NCI-H2171 (cell line): ENCODE measurements around the gene RBM18.
A peak's percentile ranks its signal among the peaks of the same experiment; 100 is the strongest.

Experiments used
- DNase-seq: peaks from one replicate; lab custom pipeline; 2025; lab: John Stamatoyannopoulos, UW

The RBM18 gene

DNA sequence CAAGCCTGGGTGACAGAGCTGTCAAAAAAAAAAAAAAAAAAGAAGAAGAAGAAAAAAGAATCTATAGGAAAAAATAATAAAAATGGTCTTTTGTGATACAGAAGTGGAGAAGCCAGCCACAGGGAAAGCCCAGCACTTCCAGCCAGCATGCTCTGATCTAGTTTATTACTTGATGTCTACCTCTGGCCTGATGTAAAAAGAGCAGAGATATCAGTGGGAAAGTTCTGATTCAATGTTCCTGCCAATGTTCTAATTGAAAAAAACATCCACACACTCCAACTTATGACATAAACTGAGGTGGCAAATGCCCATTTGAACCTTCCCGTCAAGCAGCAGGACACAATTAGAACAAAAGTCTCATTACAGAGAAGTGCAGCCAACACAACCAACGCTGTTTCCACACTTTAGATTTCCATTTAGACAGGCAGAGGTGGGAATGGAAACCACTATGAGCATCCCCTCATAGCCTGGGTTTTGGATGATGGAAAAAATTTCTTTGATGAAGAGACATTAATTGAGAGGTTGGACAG is 5.7 kb downstream of the RBM18 start:
- DNase-seq: no peak

DNA sequence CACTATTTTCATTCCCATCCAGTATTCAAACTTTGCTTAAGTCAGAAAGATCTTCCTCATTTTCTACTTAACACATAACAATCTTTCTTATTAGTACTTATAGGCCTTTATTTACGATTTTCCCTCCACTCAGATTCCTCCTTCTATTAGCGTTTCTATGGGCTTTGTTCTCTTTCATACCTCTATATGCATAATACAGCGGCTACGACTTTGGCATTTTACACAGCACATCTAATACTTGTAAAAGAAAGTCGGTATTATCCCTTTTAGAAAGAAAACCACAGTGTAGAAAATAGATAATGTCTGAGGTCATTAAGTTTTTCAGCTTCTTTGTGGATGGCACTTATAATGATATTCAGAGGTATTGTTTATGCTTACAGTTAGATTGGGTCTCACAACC is 8.4 kb downstream of the RBM18 start:
- no peak for DNase-seq

DNA sequence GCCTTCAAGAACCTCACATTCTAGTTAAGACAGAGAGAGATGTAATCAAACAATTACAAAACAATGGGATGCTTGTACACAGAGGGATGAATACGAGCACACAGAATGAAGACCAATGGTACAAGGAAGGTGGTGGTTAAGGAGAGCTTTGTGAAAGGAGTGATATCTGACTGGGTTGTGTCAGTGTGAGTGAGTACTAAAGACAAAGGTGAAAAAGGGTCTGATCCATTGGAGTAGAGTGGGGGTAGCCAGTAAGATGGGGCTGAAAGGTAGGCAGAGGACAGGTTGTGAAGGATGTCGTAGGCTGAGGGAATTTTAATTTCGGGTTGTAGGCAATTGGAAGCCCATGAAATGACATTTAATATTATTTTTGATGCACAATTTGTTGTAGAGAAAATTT is 9.9 kb downstream of the RBM18 start:
- no peak for DNase-seq

DNA sequence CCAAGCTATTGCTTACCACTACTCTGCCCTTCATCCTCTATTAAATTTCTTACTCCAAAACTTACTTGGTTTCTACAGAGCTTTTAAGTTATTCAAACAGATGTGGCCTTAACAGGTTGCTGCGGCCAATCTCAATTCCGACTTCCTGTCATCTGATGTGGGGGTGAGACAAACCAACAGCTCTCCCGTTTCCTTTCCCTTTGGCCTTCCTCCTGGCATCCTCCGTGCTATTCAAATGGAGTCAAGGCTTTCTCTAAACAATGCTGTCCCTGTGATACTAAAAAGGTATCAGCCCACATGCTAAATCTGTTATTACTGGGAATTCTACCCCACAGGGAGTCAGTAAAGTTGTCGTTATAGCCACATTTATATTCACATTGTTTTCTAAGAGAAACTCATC is 11.8 kb downstream of the RBM18 start:
- DNase-seq: no peak

DNA sequence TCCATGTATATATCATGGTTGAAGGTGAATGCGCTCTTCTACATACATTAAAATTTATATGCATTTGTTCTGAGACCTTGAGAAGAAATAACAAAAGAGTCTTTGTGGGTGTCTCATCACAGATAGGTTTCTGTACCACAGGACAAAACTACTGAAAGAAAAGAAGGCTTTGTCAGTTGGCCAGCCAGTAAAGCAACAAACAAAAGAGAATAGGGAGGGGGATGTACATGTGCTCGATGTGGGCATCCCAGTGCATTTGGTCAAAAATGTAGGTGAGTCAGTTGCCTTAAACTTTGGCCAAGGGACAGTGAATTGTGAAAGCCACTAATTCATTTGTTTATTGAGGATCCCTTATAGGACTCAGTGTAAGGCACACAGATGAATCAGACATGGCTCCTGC is 13.3 kb downstream of the RBM18 start:
- DNase-seq: no peak

DNA sequence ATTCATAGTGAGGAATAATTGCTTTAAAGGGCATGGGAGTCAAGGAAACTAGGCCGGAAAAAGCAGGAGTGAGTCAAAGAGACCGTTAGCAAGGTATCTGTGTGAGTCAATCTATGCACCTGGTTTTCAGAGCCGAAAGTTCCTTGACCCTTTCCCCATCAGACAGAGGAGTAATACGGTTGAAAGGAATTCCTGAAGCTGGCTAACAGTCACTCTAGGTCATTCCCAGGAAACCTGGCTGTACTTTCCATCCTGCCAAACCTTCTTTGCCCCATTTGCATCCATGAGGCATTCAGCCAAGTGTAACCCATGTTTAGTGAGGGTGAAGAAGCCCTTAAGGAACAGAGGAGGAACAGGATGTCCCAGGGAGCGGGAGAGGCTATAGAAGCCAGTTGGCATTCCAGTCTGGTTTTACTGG is 16.2 kb downstream of the RBM18 start:
- DNase-seq: no peak

DNA sequence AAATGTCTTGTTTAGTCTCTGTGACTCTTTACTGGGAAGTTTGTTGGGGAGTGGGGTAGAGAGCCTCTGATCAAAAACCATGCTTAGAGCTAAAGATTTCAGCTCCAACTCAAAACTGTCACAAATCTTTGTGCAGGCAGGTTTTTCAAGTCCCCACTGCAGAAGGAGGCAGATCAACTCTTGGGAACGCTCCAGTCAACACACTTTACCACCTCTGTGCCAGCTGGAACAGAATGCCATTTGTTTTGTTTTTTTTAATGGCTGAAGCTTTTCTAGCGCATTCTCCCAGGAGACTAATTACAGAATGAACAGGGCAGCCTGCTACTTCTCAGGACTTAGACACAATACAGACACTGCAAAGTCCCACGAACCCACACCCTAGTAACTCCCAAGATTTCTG is 18.0 kb downstream of the RBM18 start:
- peak; percentile 6 for DNase-seq

DNA sequence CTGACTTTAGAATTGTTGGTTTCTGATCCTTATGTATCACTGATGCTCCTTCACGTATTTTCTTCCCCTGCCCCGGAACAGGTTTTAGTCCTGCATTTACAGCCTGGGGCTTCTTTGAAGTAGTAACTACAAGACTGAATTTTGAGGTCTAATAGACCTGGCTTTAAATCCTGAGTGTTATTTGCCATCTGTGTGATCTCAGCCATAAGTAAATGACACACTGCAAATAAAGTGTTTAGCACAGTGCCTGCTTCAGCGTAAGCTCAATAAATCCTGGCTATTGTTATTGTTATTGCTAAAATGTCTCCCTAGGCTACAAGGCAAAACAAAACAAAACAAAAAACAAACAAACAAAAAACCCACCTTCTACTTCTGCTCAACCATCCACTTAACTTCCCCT is 20.3 kb downstream of the RBM18 start:
- DNase-seq: no peak

DNA sequence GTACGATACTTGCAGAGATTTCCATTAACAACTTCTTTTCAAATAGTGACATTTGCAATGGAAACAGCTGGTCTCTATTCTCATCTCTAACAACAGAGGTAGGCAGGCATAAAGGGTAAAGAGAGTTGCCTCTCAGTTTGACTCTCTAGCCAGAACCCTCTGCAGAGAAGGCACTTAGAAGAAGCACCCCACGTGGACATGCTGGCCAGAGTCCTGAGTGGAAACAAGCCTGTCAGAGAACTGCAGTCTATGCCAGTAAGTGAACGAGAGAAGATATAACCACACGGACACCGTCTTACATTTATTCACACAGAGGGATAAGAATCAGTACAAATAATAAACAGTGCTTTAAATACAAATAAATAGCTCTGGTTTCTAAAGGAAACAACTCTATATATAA is 24.9 kb downstream of the RBM18 start:
- DNase-seq: no peak

DNA sequence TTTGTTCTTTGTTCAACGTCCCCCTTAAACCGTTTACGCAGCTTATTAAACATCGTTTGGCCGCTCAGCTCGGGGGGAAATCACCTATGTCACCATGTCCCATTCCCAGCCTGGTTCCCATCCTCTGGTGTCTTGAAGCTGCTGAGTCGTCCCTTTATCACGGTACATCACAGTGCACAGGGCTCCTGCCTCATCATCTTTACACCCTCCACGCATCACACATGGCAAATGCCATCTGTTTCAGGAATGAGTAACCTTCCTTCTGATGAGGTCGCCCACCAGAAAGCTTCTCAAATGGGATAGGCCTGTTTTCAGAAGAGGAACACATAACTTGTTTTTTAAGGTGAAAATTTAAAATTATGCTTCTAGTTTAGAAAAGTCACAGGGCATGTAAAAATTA is 28.0 kb downstream of the RBM18 start:
- DNase-seq: peak; percentile 30

DNA sequence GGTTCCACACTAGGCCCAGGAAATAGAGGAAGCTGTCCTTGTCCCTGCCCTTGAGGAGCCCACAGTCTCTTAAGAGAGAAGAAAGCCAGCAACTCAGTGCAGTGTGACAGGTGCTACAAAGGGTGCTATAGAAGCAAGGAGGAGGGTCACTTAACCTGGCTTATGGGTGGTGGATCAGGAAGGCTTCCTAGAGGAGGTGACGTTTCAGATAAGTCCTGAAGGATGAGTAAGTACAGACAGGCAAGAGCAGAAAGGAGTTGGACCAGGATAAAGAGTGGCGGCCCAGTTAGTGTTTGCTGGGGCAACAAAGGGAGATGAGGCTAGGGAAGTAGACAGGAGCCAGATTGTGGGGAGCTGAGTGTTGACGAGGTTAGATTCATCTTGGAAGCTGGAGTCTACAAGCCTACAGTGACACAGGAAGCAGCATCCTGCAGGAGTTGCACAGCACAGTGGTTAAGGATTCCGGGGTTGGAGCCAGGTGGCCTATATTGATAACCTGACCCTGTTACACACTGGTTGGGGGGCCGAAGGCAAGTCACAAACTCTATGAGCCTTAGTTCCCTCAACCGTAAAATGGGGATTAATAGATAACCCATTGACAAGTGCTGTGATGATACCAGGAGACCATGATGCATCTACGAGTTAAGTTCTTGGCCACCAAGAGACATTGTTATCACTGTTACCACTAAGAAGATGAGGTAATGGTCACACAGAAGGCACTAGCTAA is 30.5 kb downstream of the RBM18 start:
- no peak for DNase-seq

DNA sequence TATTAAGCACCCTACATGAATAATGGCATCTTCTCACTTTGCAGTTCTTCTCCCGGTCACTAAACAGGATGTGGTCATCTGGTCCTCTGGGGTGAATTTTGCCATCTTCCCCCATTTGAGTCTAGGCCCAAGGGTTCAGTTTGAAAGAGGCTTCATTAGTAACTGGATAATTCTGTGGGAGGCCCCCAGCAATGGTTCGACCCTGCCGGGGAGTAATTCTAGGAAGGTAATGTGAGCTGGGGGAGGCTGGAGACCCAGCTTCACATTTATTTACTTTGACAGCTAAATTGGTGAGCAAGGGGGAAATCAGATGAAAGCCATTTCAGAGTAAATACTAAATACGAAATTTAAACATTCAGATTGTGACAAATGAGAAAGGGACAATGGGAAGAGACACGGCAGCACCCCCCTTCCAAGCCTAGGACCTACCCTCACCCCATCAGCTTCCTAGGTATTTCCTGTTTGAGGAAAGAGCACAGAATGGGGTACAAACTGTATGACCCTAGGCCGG is 31.8 kb downstream of the RBM18 start:
- DNase-seq: no peak

DNA sequence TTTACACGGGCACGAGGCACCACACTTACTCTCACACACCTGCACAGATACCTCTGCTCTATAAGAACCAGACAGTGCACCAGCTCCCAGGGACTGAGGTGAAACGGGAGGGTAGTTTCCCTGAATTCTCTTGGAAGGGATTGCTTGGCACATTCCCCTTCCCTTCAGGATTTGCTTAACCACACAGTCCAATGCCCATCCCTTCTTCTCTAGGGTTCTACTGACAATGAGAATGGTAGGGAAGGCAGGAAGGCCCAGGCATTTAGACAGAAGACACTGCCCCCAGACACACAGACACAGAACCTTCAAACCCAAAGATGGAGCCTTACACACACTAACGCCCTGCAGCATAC is 35.2 kb downstream of the RBM18 start:
- no peak for DNase-seq

DNA sequence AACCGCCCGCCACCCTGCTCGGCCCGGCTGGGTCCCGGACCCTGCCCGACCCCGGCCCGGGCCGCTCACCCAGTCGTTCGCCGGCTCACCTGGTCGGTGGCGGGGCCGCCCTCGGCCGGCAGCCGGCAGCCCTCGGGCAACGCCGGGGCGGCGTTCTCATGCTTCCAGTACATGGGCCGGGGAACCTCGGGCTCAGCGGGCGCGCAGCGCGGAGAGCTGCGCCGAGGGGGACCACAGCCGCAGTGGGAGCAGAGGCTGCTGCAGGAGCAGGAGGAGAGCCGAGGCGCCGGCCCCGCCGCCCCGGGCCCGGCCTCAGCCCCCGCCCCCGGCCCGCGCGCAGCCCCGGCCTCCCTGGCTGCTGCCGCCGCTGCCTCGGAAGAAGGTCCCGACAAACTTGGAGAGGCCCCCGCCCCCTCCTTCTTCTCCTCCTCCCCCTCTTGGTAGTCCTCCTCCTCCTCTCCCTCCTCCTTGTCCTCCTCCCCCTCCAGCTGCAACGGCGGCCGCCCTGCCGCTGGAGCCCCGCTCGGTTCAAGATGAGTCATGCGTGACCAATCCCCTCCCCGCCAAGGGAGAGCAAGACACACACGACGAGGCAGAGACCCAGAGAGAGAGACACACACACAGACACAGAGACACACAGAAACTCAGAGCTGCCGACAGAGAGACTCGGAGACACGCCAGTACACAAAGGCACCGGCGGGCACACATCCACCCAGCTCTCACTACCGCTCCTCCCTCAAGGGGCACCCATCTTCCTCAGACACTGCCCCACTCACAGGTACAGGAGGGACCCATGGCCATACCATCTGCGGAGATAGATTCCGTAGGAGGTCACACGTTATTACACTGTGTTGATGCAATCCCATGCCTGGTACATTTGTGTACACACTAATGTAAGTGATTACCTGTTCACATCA is 35.8 kb downstream of the RBM18 start, which contains the start of gene LHX6:
Gene LHX6 (minus strand): TSS at position 390 of the 917 bp plus-strand sequence. CDS start 217 bp downstream, at position 173.
- DNase-seq: peak; percentile 11

DNA sequence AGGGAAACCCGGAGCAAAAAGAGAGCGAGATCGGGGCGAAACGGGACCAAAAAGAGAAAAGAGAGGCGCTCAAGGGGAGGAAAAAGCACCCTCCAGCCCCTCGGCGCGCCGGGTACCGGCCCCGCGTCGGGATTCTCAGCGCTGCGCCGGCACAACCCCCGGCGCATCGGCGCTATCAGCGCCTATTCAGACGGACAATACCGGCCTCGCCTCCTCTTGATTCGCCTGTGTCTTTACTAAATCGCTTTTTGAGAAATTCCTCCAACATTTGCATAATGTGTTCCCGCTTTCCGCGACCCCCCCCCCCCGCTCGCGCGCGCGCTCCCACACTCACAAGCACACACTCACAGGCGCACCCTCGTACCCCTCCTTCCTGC is 36.5 kb downstream of the RBM18 start:
- DNase-seq: peak; percentile 30

DNA sequence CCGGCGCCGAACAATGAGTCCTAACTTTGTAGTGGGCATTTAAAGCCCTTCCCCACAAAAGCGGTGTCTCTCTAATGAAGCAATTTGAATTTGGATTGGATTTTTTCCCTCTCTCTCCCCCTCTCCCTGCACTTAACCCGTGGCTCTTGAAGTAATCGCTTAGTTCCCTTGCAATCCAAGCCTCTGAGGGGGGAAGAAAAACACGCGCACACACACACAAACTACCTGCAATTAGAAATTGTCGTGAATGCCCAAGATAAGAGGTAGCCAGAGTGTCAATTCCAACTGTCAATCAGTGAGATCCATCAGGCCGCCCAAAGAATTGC is 37.1 kb downstream of the RBM18 start:
- DNase-seq: no peak

DNA sequence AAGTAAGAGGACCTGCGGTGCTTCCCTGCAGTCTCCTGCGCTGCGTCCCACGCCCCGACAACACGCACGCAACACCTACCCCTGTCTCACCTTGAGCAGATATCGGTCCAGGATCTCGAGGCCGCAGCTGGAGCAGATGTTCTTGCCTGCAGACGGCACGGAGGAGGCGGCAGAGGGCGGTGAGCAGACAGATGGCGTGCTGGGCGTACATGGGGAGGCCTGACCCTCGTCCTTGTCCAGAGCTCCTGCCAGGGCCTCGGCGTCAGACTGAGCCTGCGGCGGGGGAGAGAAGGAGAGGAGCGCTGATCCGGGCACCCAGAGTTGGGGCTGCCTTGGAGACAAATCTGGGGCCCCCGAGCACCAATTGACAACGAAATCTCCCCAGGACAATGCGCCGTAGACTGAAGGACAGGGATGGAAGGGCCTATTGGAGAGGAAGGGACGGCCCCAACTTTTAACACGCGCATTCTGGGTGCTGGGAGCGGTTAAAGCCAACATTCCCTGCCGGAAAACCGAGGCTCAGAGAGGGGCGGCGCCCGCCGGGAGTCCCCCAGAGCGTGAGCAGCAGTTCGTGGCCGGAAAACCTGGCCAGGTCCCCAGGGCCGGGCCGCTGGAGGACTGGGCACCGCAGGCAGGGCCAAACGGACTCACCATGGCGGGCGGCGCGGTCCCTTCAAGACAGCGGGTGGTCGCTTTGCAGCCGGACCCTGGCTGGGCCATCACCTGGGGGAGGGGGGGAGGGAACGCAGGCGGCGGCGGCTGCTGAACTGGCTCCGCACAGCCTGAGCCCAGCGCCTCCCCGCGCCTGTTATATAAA is 37.7 kb downstream of the RBM18 start:
- DNase-seq: no peak

DNA sequence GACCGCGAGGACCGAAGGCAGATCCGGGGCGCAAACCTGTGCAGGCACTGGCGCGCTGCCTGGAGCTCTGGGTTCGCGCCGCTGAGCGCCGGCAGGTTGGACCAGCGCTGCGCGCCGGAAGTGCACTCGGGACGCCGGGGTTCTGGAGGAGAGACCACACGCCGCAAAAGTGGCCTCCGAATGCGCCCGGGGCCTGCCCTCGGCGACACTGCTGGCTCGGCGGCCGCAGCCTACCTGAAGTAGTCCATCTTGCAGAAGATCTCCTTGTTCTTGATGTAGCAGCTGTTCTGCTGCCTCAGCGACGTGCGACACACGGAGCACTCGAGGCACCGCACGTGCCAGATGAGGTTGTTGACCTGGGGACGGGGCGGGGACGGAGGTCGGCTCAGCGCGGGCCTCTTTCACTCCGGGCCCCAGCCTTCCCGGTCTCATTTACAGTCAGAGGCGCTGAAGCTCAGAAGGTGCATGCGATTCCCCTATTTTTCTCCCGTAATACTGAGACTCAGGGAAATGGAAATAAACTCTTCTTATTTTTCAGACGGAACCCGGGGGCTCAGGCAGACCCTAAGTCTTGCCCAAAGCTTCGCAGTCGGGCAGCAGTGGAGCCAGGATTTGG is 38.4 kb downstream of the RBM18 start:
- DNase-seq: no peak

DNA sequence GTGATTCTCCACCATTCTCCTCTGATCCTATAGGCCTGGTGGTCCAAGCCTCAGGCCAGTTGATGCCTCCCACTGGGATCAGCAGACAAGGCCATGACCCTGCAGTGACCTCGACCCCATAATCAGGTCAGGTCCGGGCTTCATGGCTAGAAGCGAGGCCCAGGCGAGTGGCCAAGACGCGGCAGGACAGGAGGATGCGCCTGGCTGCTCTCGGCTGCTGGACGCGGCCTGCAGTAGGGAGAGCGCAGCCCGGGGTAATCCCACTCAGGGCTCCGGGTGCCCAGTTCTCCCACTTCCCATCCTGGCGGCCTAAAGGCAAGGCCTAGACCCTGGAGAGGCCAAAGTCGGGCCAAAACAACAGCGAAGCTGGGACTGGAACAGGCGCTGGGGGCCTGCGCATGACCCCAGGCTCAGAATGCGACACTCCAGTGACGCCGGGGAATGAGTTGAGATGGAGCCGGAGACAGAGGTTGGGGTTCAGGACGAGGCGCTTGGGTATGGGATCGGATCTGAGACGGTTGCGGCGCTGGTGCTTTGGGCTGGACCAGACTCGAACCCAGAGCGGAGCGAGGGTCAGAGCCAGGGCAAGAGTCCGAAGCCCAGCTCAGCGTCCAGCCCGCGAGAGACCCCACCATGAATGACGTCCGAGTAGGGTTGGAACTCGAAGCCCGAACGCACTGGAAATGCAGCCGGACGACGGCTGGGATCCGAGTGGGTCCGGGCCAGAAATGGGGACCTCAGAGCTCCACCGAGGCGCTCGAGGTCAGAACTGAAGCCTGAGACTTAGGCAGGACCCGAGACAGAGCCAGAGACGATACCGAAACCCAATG is 39.1 kb downstream of the RBM18 start:
- DNase-seq: no peak

DNA sequence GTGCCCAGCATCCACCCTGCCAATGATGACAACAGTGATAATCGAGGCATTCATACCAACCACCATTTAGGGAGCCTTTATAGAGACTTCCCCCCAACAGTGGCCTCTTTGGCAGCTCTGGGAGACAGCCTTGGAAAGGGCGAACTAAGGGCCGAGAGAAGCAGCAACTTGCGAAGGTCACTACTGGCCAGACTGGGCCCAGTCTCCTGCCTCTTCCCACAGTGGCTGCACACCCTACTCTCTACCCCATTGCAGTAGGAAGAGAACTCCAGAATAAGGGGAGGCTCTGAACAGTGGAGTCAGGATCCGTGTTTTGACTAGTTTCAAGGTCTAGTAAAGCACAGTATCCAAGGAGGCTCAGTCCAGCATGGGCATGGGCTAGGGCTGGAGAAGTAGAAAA is 41.2 kb downstream of the RBM18 start:
- DNase-seq: no peak

DNA sequence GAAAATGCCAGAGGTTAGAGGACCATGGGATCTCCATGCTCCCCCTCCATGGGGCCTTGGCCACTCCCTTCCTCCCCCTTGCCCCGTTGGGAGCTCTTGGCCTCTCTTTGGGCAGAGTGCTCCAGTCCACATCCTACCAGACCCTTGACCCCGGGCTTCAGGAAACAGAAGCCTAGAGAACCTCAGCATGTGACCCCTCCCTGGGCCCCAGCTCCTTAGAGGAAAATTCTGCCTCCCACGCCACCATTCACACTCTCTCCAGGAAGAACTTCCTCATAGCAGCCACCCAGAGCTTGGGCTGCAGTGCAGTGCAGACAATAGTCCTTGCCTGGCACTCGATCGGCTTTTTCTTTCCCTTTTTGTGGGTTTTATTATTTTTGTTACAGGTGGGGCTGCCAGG is 41.8 kb downstream of the RBM18 start:
- no peak for DNase-seq
